MCF 10A (cell line): Measurements from ENCODE around the gene PCDH15. TPM values are rescaled to one million over a fixed set of nuclear protein-coding genes. Genes with fewer than 3 reads are reported as not detected.

Experiments used
- BruUV-seq: library from RNA; stranded (reverse); fragments of 400-500 nt; replicated peaks from 2 replicates; lab custom pipeline; 2021; lab: Mats Ljungman, UMichigan
- CTCF ChIA-PET: fragments of 300-600 bp; sonication (Branson Sonifier 250); formaldehyde crosslinking; extraction: SDS; loops from one replicate; lab custom pipeline; 2021; ENCODE audit warnings: antibody characterized with exemption, inconsistent platforms; lab: Yijun Ruan, JAX
- POLR2A ChIA-PET: fragments of 300-600, 350-650 bp; sonication (Branson Sonifier 250); formaldehyde crosslinking; extraction: SDS; loops from one replicate; lab custom pipeline; 2020; ENCODE audit warnings: antibody characterized with exemption, inconsistent platforms; lab: Yijun Ruan, JAX
- DNase-seq: peaks from one replicate; pipeline ENCODE4 v3.0.0-alpha.2; 2018; ENCODE audit not compliant: unreplicated experiment
- H3K27ac Mint-ChIP-seq: one replicate; pipeline ENCODE4 v1.8.0; 2022; ENCODE audit warnings: mild to moderate bottlenecking, low read depth, mixed read lengths; ENCODE audit not compliant: unreplicated experiment
- H3K27me3 Mint-ChIP-seq: one replicate; pipeline ENCODE4 v1.8.0; 2022; ENCODE audit warnings: mixed read lengths; ENCODE audit not compliant: insufficient read depth, unreplicated experiment
- H3K36me3 Mint-ChIP-seq: one replicate; pipeline ENCODE4 v1.8.0; 2022; ENCODE audit warnings: mild to moderate bottlenecking, moderate library complexity, mixed read lengths; ENCODE audit not compliant: insufficient read depth, unreplicated experiment
- H3K4me1 Mint-ChIP-seq: one replicate; pipeline ENCODE4 v1.8.0; 2022; ENCODE audit warnings: mixed read lengths; ENCODE audit not compliant: insufficient read depth, unreplicated experiment
- H3K4me3 Mint-ChIP-seq: one replicate; pipeline ENCODE4 v1.8.0; 2022; ENCODE audit warnings: mild to moderate bottlenecking, moderate library complexity, mixed read lengths; ENCODE audit not compliant: unreplicated experiment
- H3K9me3 Mint-ChIP-seq: one replicate; pipeline ENCODE4 v1.8.0; 2022; ENCODE audit warnings: mixed read lengths; ENCODE audit not compliant: unreplicated experiment
- intact Hi-C: fragments of 100-400 bp; cut with micrococcal nuclease; formaldehyde crosslinking; loops from 2 replicates; pipeline ENCODE4 v1.14.1; 2022
- total RNA-seq: library from RNA; stranded (reverse); gene quantifications from 2 replicates; pipeline ENCODE4 v1.2.3, GENCODE V29; 2022
- TF ChIP-seq, protein P1 (sequence below): fragments of 200-600 bp; IDR thresholded peaks from one replicate; pipeline ENCODE4 v1.8.0; 2022; ENCODE audit warnings: antibody characterized with exemption, mild to moderate bottlenecking; ENCODE audit not compliant: unreplicated experiment

PCDH15 gene
- total RNA-seq, 1 experiment from 2014 or later: not detected

DNA sequence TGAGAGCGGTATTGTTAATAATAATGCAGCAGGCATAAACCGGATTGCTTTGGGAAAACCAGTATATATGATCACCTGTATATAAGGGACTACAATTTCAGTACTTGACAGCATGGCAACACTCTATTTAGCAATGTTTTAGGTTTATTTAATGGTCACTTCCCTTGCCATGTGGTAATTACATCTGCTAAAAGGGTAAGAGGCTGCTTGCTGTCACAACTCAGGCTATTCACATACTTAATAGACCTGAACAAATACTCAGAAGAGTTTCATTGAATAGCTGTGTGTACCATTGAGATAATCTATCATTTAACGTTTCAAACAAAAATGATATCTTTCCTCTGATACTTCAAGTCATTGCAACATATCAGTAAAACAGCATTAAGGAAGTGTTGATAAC, 90.1 kb downstream of the PCDH15 start:
- peaks cover 16% of the 10 kb centered on the region for H3K27me3 Mint-ChIP-seq
- TF ChIP-seq, protein P1, sequence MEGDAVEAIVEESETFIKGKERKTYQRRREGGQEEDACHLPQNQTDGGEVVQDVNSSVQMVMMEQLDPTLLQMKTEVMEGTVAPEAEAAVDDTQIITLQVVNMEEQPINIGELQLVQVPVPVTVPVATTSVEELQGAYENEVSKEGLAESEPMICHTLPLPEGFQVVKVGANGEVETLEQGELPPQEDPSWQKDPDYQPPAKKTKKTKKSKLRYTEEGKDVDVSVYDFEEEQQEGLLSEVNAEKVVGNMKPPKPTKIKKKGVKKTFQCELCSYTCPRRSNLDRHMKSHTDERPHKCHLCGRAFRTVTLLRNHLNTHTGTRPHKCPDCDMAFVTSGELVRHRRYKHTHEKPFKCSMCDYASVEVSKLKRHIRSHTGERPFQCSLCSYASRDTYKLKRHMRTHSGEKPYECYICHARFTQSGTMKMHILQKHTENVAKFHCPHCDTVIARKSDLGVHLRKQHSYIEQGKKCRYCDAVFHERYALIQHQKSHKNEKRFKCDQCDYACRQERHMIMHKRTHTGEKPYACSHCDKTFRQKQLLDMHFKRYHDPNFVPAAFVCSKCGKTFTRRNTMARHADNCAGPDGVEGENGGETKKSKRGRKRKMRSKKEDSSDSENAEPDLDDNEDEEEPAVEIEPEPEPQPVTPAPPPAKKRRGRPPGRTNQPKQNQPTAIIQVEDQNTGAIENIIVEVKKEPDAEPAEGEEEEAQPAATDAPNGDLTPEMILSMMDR: no peak
- no peaks in the 10 kb centered on the region for H3K36me3 Mint-ChIP-seq
- no peaks in the 10 kb centered on the region for H3K4me1 Mint-ChIP-seq
- DNase-seq: no peak
- POLR2A ChIA-PET: interaction anchor here (0.6 kb wide), 1 partner anchor 140 kb away, joined by 3 read pairs; no protein-coding TSS in a partner anchor
- no TSS peak for BruUV-seq
- H3K27ac Mint-ChIP-seq: no peak overlapping the region
- CTCF ChIA-PET: no interaction called here
- H3K9me3 Mint-ChIP-seq: no peaks in the 10 kb centered on the region
- no peak overlapping the region for H3K4me3 Mint-ChIP-seq
- intact Hi-C loops: no loop called here

DNA sequence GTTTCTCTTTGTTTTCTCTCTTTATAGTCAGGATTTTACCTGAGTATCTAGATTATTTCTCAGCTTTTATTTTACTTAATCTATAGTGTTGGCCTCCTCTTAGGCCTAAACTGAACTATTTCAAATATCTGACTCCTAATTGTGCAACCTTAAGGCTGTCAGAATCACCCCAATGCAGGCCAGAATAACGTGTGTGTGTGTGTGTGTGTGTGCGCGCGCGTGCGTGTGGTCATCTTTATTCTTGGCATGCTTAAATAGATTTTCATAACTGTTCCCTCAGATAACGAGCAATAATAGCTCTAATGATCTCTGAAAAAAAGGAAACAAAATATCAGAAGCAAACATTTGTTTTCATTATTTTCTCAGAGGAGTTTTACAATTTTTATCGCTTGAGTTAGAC, 92.4 kb downstream of the PCDH15 start:
- H3K4me3 Mint-ChIP-seq: no peak overlapping the region
- POLR2A ChIA-PET: no interaction called here
- CTCF ChIA-PET: interaction anchor here (0.5 kb wide), 1 partner anchor 10 kb away, joined by 4 read pairs; no protein-coding TSS in a partner anchor
- BruUV-seq: no TSS peak
- no peaks in the 10 kb centered on the region for H3K4me1 Mint-ChIP-seq
- no peaks in the 10 kb centered on the region for H3K36me3 Mint-ChIP-seq
- no peaks in the 10 kb centered on the region for H3K9me3 Mint-ChIP-seq
- no peak overlapping the region for H3K27ac Mint-ChIP-seq
- TF ChIP-seq, protein P1: no peak
- DNase-seq: no peak
- intact Hi-C loops: no loop called here
- H3K27me3 Mint-ChIP-seq: peaks cover 23% of the 10 kb centered on the region

DNA sequence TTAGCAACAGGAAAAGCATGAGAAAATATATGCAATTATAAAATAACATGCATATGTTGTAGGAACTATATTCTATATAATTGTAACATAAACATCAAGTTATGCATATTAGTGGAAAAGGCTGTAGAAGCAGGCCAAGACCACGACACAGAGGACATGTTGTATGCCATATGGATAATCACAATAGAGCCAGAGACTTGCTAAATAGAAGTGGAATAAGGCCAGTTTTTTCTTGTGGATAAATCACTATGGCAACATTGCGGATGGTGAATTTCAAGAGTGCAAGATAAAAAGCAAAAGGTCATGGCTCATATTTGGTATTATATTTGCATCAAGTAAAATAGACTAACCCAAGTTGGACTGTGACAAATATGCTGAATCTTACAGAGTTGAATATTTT, 93.0 kb downstream of the PCDH15 start:
- H3K9me3 Mint-ChIP-seq: peaks cover 5% of the 10 kb centered on the region
- no peaks in the 10 kb centered on the region for H3K36me3 Mint-ChIP-seq
- H3K4me1 Mint-ChIP-seq: no peaks in the 10 kb centered on the region
- TF ChIP-seq, protein P1: no peak
- intact Hi-C loops: no loop called here
- DNase-seq: no peak
- ChIA-PET POLR2A (no interaction called here), CTCF (no interaction called here)
- H3K27ac Mint-ChIP-seq: no peak overlapping the region
- peaks cover 26% of the 10 kb centered on the region for H3K27me3 Mint-ChIP-seq
- BruUV-seq: no TSS peak
- H3K4me3 Mint-ChIP-seq: no peak overlapping the region

DNA sequence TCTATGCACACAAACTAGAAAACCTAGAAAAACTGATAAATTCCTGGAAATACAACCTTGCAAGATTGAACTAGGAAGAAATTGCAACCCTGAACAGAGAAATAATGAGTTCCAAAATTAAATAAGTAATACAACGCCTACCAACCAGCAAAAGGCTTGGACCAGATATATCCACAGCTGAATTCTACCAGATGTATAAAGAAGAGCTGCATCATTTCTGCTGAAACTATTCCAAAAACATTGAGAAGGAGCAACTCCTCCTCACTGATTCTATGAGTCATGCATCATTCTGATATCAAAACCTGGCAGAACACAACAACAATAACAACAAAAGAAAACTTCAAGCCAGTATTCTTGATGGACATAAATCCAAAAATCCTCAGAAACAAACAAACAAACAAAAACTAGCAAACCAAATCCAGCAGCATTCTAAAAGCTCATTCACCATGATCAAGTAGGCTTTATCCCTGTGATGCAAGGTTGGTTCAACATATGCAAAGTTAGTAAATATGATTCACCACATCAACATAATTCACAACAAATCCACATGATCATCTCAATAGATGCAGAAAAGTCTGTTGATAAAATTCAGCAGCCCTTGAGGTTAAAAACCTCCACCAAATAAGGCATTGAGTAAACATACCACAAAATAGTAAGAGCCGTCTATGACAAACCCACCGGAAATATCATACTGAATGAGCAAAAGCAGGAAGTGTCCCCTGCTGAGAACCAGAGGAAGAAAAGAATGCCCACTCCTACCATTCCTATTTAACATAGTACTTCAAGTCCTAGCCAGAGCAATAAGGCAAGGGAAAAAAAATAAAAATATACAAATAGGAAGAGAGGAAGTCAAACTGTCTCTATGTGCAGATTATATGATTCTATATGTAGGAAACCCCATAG, 98.2 kb downstream of the PCDH15 start:
- DNase-seq: no peak
- no TSS peak for BruUV-seq
- H3K4me1 Mint-ChIP-seq: no peaks in the 10 kb centered on the region

More for the DNA sequence above, 98.2 kb downstream of the PCDH15 start:
- no peaks in the 10 kb centered on the region for H3K36me3 Mint-ChIP-seq
- ChIA-PET CTCF (no interaction called here), POLR2A (no interaction called here)
- H3K4me3 Mint-ChIP-seq: no peak overlapping the region
- no peak overlapping the region for H3K27ac Mint-ChIP-seq
- TF ChIP-seq, protein P1: no peak
- H3K27me3 Mint-ChIP-seq: peaks cover 44% of the 10 kb centered on the region
- intact Hi-C loops: no loop called here
- H3K9me3 Mint-ChIP-seq: peaks cover 8% of the 10 kb centered on the region
